IPS DF 6.9 (cell line): ENCODE measurements around the gene ISYNA1.

Source experiments
- DNase-seq: peaks from one replicate; pipeline ENCODE4 v3.0.0-alpha.2; 2013; ENCODE audit warnings: low read depth, low spot score
- H3K27ac ChIP-seq: one replicate; pipeline ENCODE4 v1.5.1; 2013; ENCODE audit warnings: low read length, control low read depth
- H3K27me3 ChIP-seq: 2 replicates; pipeline ENCODE4 v1.6.1; 2013; ENCODE audit warnings: mild to moderate bottlenecking, low read length; ENCODE audit not compliant: control insufficient read depth, insufficient read depth
- H3K36me3 ChIP-seq: 2 replicates; pipeline ENCODE4 v1.6.1; 2013; ENCODE audit warnings: low read length; ENCODE audit not compliant: control insufficient read depth, insufficient read depth
- H3K4me1 ChIP-seq: 2 replicates; pipeline ENCODE4 v1.6.1; 2013; ENCODE audit warnings: low read length; ENCODE audit not compliant: control insufficient read depth, insufficient read depth
- H3K4me3 ChIP-seq: 2 replicates; pipeline ENCODE4 v1.5.1; 2013; ENCODE audit warnings: mild to moderate bottlenecking, low read length
- H3K9me3 ChIP-seq: 2 replicates; pipeline ENCODE4 v1.6.1; 2013; ENCODE audit warnings: low read length, inconsistent platforms; ENCODE audit not compliant: control insufficient read depth, insufficient read depth
- WGBS: extraction: QIAGEN DNeasy Blood & Tissue Kit; methylation state at CpG from one replicate; pipeline ENCODE4 v1.1.7; 2013; ENCODE audit warnings: mixed read lengths, missing lambda C conversion rate; ENCODE audit not compliant: insufficient read length, insufficient coverage; 5-methylcytosine and 5-hydroxymethylcytosine counted together

The ISYNA1 gene

GRCh38 chr19:18397242-18398202 is 40.4 kb downstream of the ISYNA1 start, which contains the start of gene LRRC25:
TSS of gene LRRC25 (minus strand) at chr19:18397622. CDS start at chr19:18396963, 659 bp downstream.
- H3K27ac ChIP-seq, result no peak within 1 kb of the TSS
- WGBS, result no CpG with 5 or more reads among the region's 33 CpGs
- no peaks in the 10 kb centered on the region for H3K9me3 ChIP-seq
- peak within 1 kb of the TSS; percentile 15; the same call in 1 of the 2 replicates for H3K4me3 ChIP-seq
- H3K36me3 ChIP-seq, result no peaks in the 10 kb centered on the region
- peaks cover 3% of the 10 kb centered on the region for H3K4me1 ChIP-seq
- H3K27me3 ChIP-seq, result no peaks in the 10 kb centered on the region
- DNase-seq, result no peak

- no peak for DNase-seq
- Histone ChIP-seq H3K36me3 (no peaks in the 10 kb centered on the region), H3K9me3 (no peaks in the 10 kb centered on the region), H3K27me3 (no peaks in the 10 kb centered on the region), H3K27ac (no peak overlapping the region), H3K4me1 (peaks cover 3% of the 10 kb centered on the region), H3K4me3 (no peak overlapping the region)
- no CpG with 5 or more reads among the region's 37 CpGs for WGBS
Measured at GRCh38 chr19:18396471-18397241, 41.3 kb downstream of the ISYNA1 start.

- Histone ChIP-seq H3K36me3 (no peaks in the 10 kb centered on the region), H3K27me3 (no peaks in the 10 kb centered on the region), H3K4me1 (peaks cover 3% of the 10 kb centered on the region), H3K9me3 (no peaks in the 10 kb centered on the region), H3K27ac (no peak overlapping the region), H3K4me3 (no peak overlapping the region)
- no peak for DNase-seq
- no CpG with 5 or more reads among the region's 7 CpGs for WGBS
Measured at GRCh38 chr19:18393836-18394235, 44.1 kb downstream of the ISYNA1 start.

- Histone ChIP-seq H3K4me1 (peaks cover 5% of the 10 kb centered on the region), H3K36me3 (no peaks in the 10 kb centered on the region), H3K27me3 (no peaks in the 10 kb centered on the region), H3K4me3 (no peak overlapping the region), H3K9me3 (no peaks in the 10 kb centered on the region), H3K27ac (no peak overlapping the region)
- DNase-seq, result no peak
- no CpG with 5 or more reads among the region's 5 CpGs for WGBS
Measured at GRCh38 chr19:18392926-18393325, 45.0 kb downstream of the ISYNA1 start.

- no peaks in the 10 kb centered on the region for H3K36me3 ChIP-seq
- peaks cover 5% of the 10 kb centered on the region for H3K4me1 ChIP-seq
- no peaks in the 10 kb centered on the region for H3K9me3 ChIP-seq
- no peak overlapping the region for H3K4me3 ChIP-seq
- H3K27me3 ChIP-seq, result no peaks in the 10 kb centered on the region
- H3K27ac ChIP-seq, result no peak overlapping the region
- WGBS, result no CpG with 5 or more reads among the region's 11 CpGs
- no peak for DNase-seq
Measured at GRCh38 chr19:18392417-18392816, 45.5 kb downstream of the ISYNA1 start.

GRCh38 chr19:18391509-18392075 is 46.3 kb downstream of the ISYNA1 start:
- no peak for DNase-seq
- no peak overlapping the region for H3K4me3 ChIP-seq
- H3K4me1 ChIP-seq, result peaks cover 3% of the 10 kb centered on the region; the same call in 1 of the 2 replicates
- no peaks in the 10 kb centered on the region for H3K36me3 ChIP-seq
- no peak overlapping the region for H3K27ac ChIP-seq
- no CpG with 5 or more reads among the region's 9 CpGs for WGBS
- no peaks in the 10 kb centered on the region for H3K27me3 ChIP-seq
- no peaks in the 10 kb centered on the region for H3K9me3 ChIP-seq

- Histone ChIP-seq H3K27me3 (no peaks in the 10 kb centered on the region), H3K4me3 (no peak overlapping the region), H3K36me3 (no peaks in the 10 kb centered on the region), H3K9me3 (no peaks in the 10 kb centered on the region), H3K4me1 (peaks cover 3% of the 10 kb centered on the region; the same call in 1 of the 2 replicates), H3K27ac (no peak overlapping the region)
- DNase-seq, result no peak
- no CpG with 5 or more reads among the region's 6 CpGs for WGBS
Measured at GRCh38 chr19:18390065-18390907, 47.6 kb downstream of the ISYNA1 start.

- no peak overlapping the region for H3K4me3 ChIP-seq
- peaks cover 3% of the 10 kb centered on the region; the same call in 1 of the 2 replicates for H3K4me1 ChIP-seq
- no peaks in the 10 kb centered on the region for H3K27me3 ChIP-seq
- DNase-seq, result no peak
- H3K9me3 ChIP-seq, result no peaks in the 10 kb centered on the region
- no peaks in the 10 kb centered on the region for H3K36me3 ChIP-seq
- H3K27ac ChIP-seq, result no peak overlapping the region
Measured at GRCh38 chr19:18389726-18390064, 48.2 kb downstream of the ISYNA1 start.

- Histone ChIP-seq H3K36me3 (no peaks in the 10 kb centered on the region), H3K27ac (no peak overlapping the region), H3K27me3 (no peaks in the 10 kb centered on the region), H3K4me1 (peaks cover 3% of the 10 kb centered on the region; the same call in 1 of the 2 replicates), H3K9me3 (no peaks in the 10 kb centered on the region), H3K4me3 (no peak overlapping the region)
- no peak for DNase-seq
- WGBS, result no CpG with 5 or more reads among the region's 13 CpGs
Measured at GRCh38 chr19:18388960-18389725, 48.8 kb downstream of the ISYNA1 start.
